Islet precursor cell (in vitro differentiated cells): ENCODE data around the gene KIF5C.

Source experiments
- DNase-seq: peaks from one replicate; pipeline ENCODE4 v3.0.0-alpha.2; 2018

Gene KIF5C

DNA sequence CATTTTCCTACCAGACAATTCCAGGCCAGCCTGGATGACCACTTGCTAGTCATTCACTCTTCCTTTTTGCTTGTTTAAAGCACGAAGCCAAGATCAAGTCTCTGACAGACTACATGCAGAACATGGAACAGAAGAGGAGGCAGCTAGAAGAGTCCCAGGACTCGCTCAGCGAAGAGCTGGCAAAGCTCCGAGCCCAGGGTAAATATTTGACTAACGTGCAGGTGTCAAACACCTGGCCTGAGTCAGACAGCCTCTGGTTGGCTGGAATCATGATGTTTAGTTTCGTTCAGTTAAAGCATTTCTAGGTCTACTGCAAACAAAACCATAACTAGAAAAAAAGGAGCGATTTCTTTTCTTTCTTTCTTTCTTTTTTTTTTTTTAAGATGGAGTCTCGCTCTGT lies 119.3 kb downstream of the KIF5C start:
- no peak for DNase-seq

DNA sequence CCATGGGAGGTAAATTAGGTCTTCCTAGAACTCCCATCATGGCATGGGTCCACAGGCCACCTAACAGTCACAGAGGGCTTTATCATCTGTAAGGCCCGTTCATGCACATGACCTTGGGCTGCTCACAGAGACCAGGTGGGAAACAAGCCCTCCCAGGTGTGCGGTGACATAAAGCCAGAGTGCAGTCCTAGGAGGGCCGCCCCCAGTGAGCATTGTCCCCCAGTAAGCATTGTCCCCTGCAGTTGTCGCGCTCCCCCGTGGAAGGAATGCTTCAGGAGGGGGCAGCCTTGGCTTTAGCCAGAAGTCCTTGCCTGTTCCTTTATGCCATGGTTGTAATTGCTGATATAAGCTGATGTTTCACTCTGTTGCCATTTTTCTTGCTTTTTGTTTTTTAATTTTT lies 121.8 kb downstream of the KIF5C start:
- DNase-seq: no peak

DNA sequence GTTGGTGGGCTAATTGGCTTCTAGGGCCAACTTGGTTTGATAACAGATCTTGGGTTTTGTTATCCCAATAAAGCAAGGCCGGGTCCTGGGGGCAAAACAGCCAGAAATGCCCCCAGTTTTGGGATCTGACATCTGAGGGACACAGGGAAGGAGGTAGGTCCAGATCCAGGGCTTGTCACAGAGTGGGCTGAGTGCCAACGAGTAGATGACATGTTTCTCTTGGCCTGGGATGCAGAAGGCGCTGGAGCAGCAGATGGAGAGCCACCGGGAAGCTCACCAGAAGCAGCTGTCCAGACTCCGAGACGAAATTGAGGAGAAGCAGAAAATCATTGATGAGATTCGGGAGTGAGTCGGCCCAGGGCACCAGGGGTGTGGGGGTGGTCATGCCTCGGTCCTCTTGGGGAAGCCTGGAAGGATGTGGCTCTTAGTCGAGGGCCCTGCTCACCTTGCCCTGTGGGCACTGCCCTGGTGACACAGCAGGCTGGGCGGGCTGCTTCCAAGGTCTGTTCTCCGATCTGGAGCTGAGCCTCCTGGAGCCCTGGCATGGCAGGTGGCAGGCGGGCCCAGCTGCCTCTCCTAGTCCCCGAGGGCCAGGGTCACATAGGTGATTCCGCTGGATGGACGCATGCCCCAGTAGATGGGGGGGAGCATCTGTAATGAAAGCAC lies 123.3 kb downstream of the KIF5C start:
- no peak for DNase-seq

DNA sequence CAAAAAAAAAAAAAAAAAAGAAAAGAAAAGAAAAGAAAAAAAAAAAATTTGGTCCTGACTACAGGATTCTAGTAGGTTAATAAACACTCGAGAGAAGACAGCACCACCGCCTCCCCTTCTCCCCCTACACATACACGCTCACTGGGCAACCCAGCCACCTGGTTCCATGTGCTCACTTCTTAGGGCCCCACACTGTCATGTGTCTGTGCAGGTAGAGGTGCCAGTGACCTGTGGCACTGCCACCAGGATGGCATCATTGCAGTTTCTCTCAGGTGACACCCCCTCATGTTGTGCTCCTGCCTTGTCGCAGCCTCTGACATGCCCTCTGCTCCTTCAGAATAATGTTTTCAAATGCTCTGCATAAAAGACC lies 123.8 kb downstream of the KIF5C start:
- no peak for DNase-seq

DNA sequence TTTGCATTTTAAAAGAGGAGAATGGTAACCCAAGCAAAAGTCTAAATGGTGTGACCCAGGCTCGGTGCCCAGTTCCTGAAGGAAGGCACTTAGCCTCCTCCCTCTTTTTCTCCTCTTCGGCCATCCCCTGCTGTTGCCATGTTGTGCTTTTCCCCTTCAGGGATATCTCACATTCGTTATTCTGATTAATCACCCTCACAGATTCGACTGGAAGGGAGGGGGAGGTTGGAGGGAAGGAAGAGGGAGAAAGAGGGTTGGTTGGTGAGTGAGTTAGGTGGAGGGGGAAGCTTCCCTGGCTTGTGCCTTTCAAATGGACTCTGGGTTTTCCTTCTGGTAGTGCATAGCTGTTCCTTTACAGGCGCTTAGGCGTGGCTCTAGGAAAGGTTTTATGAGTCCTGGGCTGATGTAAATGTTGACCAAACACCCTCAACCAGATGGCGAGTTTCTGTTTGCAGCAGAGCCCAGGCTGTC lies 124.5 kb downstream of the KIF5C start:
- no peak for DNase-seq

DNA sequence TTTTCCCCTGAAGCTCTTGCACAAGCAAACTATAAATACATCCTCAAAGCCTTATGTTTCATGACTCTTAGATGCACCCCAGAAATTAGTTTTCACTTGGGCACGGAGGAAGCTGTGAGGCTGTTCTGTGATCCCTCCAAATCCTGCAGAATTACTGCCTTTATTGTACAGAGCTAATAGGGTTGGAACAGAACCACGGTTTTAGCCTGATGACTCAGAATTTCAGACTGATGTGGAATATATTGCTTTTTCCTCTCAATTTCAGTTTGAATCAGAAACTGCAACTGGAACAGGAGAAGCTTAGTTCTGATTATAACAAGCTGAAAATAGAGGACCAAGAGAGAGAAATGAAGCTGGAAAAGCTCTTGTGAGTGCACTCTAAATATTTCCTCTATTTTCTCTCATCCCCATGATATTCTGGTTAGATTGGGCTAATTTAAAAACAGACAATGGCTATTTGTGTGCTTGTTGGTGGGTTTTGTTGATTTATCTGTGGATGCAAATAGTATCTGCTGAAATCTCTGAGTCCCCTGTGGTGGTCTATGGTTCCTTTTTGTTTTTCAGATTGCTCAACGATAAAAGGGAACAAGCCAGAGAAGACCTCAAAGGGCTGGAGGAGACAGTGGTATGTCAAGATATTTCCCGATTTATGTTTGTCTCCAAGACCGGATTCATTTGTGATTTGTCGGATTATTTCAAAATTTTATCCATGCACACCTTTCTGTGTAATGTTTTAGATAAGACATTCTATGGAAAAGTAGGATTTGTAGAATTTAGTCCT lies 125.3 kb downstream of the KIF5C start:
- no peak for DNase-seq

DNA sequence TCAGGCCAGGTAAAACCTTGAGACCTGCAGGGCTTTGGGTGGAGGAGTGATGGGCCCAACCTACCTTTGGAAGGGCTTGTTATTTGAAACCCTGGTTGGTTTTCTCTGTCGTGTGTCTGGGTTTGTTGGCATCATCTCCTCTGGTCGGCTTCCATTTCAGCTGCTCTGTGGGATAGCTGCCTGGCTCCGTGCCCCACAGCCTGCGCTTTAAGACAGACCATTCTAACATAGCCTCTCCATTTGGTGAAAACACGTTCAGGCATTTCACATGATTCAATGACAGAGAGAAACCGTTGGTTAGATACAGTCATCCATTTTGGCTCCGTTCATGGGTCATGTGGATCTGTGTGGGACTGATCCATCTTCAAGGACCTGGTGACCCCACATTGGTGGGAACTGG lies 126.5 kb downstream of the KIF5C start:
- no peak for DNase-seq

DNA sequence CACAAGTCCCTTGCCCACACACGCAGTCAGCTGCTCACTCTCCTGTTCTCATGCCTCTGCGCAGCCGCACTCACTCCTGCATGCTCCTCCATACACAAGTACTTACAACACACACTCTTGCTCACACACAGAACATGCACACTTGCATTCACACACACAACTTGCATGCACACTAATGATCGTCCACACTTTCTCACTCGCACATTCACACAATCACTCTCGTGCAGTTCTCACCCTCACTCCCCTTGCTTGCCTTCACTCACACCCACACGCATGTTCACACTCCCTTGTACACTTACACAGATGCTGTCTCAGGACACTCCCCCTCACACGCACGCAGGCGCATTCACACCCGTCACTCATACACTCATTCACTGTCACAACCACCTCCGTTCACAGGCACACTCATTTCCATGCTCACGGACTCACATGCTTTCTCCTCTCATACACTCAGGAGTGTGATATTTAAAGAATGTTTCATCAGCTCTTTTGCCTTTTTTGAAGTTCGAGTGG lies 127.4 kb downstream of the KIF5C start:
- no peak for DNase-seq

DNA sequence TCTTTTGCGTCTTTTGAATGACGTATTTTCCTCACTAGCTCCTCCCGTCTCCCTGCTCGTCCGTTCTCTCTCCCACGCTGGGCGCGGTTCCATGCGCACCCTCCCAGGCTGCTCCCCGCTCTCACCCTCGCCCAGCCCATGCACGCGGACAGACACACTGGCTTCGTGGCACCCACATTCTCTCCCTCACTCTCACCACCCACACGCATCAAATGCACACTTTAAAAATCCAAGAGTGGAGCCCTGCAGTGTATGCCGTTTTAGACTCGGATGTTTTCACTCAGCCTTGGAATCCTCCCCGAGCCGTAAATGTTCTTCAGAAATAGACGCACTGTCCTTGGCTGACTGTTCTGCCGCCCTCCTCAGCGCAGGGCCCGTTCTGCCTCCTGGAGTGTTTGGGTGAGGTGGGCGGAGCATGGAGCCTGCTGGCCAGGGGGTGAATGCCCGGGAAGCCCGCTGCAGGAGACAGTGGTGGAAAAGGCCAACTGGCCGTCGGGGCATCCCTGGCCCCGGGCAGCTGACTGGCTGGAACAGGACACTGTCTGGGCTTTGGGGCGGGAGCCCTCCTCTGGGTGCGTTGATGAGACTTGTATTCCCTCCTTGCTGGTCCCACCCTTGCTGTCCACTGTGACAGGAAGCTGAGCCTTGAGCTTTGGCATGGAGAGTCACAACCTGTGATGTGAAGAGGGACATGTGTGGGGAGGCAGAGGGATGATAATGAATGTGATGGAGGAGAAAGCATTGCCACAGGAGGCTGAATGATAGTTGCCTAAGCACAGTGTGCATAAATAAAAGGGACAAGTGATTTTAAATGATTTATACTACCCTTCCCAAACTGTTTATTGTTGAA lies 128.1 kb downstream of the KIF5C start:
- no peak for DNase-seq

DNA sequence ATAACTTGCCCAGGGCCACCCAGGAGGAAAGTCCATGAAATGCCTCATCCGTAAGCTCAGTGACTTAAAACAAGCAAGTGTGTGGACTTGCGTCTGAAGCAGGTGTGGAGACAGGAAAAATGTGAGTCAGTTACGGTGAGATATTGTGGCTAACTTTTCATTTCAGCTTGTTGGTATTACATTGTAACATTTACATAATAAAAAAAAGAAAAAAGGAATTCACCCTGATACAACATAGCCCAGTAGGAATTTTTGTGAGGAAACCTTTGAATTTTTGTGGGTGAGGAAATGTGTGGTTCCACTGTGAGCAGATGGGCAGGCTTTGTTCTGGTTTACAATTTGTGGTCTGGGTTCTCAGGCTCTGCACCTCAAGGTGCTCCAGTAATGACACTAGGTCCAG lies 129.8 kb downstream of the KIF5C start:
- no peak for DNase-seq

DNA sequence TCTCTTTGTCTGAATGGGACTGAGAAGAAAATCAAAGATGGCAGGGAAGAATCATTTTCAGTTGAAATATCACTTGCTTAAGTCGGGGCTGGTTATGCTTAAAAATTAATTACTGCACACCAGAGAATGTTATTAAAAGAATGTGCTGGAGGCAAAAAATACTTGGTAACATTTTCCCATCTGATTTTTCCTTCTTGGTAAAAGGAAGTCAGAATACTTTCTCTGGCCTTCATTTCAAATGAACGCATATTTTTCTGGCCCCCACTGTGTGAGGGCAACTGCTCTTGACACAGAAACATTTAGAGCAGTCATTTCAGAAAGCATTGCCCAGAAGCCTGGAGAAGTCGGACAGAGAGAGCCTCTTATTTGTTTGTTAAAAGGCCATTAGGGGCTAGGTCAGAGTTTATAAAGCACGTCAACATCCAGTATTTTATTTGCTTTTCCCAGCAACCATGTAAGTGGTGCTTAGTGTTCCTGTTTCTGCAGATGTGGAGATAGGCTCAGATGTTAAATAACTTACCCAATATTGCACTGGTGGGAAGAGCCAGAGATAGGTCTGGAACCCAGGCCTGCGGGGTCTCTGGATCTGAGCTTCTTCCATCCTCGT lies 130.5 kb downstream of the KIF5C start:
- DNase-seq: no peak

DNA sequence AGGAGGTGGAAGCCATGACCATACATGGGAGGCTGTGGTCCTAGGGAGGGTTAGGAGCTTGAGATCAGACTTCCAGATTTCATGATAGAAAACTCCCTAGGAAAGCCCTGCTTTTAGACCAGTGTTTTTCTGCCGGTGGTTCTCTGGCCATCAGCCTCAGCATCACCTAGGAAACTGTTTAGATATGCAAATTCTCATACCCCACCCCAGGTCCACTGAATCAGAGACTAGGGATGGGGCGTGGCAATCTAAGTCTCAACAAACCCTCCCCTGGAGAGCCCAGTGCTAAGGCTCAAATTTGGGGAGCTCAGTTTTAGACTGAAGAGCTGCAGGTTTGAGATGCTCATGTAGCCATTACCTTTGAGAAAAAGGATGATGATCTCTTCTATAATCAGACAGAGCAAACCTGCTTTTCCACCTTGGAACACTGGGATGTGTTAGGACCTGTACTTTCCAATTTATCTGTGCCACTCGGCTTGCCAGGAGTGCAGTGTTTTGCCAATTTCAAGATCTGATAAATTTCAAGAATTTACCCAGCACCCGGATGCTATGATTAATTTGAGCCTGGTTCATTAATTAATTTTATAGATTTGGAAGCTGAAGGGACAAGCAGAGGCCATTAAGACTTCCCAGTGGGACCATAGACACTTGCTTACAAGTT lies 132.0 kb downstream of the KIF5C start:
- no peak for DNase-seq

DNA sequence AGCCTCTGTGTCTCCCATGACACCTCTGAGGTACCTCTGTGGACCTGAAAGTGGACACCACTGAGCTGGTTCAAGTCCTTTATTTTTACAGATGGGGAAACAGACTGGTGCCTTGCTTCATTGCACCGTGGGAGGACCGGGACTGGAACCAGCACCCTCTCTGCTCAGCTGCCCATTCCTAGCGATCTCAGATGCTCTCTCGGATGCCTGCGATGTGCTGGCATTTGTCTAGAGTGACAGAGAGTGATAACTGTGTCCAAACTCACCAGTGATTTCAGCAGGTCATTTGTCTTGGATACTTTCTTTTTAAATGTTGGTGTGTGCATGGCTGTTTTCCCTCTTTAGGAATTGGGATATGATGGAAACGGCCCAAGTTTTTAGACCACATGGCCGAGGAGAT lies 133.4 kb downstream of the KIF5C start:
- DNase-seq: no peak

DNA sequence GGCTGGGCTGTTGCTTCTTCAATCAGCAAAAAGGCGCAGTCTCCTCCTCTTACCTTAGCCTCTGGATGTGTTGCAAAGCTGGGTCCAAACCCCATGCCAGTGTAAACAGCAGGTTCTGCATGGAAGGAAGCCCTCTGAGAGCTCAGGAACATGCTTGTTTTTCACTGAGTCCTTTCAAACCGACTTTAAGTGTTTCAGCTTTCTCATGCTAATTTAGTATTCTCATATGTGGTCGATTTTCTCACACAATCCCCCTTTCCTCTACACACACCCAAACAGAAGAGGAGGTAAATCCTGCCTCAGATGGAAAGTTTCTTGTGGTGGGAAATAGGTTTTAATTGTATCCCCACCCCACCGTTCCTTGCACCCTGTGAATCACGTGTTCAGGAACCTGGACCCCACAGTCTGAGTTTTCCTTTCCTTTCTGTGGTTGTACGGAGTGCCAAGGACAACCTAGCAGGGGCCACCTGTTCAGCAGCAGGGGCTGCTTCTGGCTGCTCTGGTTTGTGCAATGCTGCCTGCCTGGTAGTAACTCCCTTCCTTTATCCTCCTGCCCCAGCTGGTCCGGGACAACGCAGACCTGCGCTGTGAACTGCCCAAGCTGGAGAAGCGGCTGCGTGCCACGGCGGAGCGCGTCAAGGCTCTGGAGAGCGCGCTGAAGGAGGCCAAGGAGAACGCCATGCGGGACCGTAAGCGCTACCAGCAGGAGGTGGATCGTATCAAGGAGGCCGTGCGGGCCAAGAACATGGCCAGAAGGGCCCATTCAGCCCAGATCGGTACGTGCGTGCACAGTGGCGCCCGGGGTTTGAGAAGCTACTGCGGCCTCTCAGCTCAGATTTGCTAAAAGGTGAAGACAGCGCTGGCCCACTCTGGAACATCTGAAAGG lies 134.8 kb downstream of the KIF5C start:
- DNase-seq: no peak

DNA sequence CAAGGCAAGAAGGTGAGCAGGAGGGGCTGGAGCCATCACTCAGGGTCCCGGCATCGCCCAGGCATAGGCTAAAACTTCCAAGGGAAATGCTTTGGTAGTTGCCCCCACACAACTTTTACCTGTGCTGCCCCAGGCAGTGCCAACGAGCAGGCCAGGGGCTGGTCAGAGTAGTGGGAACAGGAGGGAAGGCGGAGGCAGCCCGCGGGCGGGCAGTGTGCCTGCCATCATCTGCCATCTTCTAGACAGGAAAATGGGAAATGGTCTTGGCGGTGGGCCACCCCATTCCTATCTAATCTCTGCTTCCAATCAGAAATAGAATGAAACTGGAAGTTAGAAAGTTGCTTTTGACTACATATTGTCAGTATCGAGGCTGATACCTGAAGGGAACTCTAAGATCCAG lies 137.5 kb downstream of the KIF5C start:
- no peak for DNase-seq

DNA sequence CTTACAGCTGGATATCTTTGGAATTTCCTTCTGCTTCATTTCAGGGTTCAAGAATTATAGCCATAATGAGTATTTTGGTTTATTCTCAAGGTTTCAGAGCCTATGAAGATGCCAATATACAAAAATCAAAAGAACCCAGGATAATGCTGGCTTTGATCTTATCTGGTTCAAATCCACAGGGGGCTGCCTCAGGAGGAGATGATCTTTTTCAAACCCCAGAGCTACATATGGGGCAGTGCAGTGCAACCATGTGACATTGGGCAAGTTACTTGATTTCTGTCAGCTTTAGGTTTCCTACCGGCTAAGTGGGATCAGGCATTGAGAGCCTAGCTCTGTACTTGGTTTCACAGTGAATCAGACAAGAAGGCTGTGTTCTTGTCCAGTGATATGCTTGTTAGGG lies 140.5 kb downstream of the KIF5C start:
- DNase-seq: no peak

DNA sequence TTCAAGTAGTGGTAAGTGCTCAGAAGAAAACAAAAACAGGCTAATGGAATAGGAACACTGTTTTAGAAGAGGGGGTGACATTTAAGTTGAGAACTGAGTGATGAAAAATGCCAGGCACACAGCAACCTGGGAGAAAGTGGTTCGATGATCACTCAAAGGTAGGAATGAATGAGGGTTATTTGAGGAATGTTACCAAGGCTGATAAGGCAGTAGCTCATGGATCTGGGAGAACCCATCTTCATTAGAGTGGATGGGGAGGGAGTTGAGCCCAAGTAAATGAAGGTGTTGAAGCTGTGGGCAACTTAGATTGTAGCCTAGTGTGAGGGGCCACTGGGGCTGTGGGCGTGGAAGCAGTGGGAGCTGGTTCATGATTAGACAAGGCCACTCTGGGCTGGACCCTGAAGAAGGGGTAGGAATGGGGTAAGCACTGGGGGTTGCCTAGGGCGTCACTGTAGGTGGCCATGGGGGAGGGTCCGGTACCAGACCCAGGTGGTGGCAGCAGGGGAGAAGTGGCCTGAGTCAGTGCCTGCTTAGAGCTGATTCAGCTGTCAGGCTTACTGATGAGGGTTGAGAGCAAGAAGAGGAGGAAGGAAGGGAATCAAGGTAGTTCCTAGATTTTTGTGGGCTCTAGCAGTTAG lies 141.0 kb downstream of the KIF5C start:
- no peak for DNase-seq

DNA sequence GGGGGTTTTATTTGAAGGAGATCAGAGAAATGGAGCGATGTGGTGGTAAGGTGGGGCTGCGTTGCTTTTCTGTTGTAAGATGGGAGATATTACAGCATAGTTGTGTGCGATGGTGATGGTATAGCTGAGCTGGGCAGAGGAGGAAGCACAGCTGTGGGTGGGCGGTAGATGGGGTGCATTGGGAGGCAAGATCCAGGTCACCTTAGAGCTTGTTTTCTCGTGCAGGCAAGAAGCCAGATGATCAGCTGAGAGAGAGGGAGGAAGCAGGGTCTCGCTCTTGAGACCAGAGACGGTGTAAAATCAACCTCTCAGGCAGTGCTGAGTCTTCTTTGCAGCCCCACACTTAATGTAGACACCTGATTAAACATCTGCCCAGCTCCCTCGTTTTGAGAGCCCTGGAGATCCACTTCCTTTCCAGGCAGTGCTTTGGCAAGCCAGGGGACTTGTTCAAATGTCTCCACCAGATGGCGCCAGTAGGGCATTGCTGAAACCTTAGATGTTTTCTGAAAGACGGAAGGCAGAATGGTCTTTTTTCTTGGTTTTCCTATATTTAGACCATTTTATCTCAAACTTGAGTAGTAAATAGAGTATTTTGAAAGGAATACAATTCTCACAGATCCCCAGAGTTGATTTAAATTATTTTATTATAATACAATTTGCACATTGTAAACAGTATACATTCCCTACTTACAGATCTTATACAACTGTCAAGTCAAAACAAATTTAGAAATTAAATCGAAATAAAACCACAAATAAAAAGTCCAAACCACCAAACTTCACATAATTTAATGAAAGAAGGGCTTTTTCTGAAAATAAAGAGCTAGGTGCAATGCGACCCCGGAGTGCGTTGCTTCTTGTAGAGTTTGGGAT lies 142.3 kb downstream of the KIF5C start:
- peak; percentile 88 for DNase-seq

DNA sequence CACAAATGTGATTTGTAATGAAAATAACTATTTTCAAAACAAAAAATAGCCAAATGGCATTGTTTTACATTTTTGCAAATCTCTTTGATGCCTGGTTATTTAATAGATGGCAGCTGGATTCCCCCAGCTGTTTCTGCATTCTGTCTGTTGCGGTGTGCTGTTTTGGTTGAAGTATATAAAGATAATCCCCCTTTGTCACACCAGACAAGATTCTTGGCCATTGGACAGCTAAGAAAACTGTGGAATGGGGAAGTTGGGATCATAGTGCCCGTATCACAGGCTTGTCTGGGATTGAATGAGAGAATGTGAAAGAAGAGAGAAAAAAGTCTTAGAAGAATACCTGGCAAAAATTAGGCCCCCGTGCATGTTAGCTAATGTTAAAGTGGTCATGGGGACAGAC lies 144.0 kb downstream of the KIF5C start:
- no peak for DNase-seq

DNA sequence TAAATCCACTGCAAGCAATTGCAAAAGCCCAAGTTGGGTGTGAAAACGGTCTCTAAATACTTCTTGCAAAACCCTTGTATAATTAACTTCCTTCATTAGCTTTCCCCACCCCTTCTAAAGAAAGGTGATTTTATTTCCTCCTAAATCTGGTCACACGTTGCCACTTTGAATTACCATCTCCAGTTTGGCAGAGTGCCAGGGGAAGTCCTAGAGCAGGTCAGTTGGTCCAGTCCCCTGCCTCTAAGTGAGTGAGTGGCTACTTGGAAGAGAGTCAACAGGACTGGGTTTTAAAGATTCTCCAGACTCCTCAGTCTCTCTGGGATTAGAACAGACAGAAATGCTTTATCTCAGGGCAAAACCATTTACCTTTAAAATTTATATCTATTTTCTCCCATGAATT lies 144.7 kb downstream of the KIF5C start:
- no peak for DNase-seq
